HG03045 (cell line): ENCODE measurements around the gene CCDC33.

Experiments
- ATAC-seq: cut with Tn5 transposase; IDR thresholded peaks from one replicate; pipeline ENCODE4 v1.9.1; 2021; ENCODE audit warnings: mild to moderate bottlenecking, moderate library complexity; ENCODE audit not compliant: unreplicated experiment

The CCDC33 gene

GRCh38 chr15:74307827-74308811 is 72.0 kb downstream of the CCDC33 start:
- ATAC-seq, result no peak

- no peak for ATAC-seq
Measured at GRCh38 chr15:74311734-74312444, 75.8 kb downstream of the CCDC33 start.

- ATAC-seq, result no peak
Measured at GRCh38 chr15:74312445-74313007, 76.4 kb downstream of the CCDC33 start.

GRCh38 chr15:74313889-74314288 is 77.8 kb downstream of the CCDC33 start:
- no peak for ATAC-seq

- ATAC-seq, result no peak
Measured at GRCh38 chr15:74314795-74315438, 78.8 kb downstream of the CCDC33 start.

- ATAC-seq, result no peak
Measured at GRCh38 chr15:74315626-74316025, 79.5 kb downstream of the CCDC33 start.

- ATAC-seq, result no peak
Measured at GRCh38 chr15:74316141-74316540, 80.0 kb downstream of the CCDC33 start.

- no peak for ATAC-seq
Measured at GRCh38 chr15:74317820-74318375, 81.8 kb downstream of the CCDC33 start.

GRCh38 chr15:74318376-74319137 is 82.4 kb downstream of the CCDC33 start:
- no peak for ATAC-seq

GRCh38 chr15:74319138-74319460 is 83.0 kb downstream of the CCDC33 start:
- ATAC-seq, result no peak

- ATAC-seq, result no peak
Measured at GRCh38 chr15:74319596-74320351, 83.6 kb downstream of the CCDC33 start.

GRCh38 chr15:74320352-74321247 is 84.5 kb downstream of the CCDC33 start:
- ATAC-seq, result no peak

GRCh38 chr15:74322558-74323180 is 86.5 kb downstream of the CCDC33 start:
- no peak for ATAC-seq

- no peak for ATAC-seq
Measured at GRCh38 chr15:74324714-74325113, 88.6 kb downstream of the CCDC33 start.

- ATAC-seq, result no peak
Measured at GRCh38 chr15:74326746-74327145, 90.6 kb downstream of the CCDC33 start.

- ATAC-seq, result no peak
Measured at GRCh38 chr15:74327756-74328155, 91.6 kb downstream of the CCDC33 start.

- ATAC-seq, result no peak
Measured at GRCh38 chr15:74328331-74329056, 92.4 kb downstream of the CCDC33 start.
